ENCODE results near the gene MAST4.

- TF ChIP-seq CTCF (IDR thresholded peaks at IDR 0.05) = no peak
- no peak for TF ChIP-seq POLR2A (IDR thresholded peaks at IDR 0.05)
- peak; percentile 66 for TF ChIP-seq POLR2AphosphoS5 (IDR thresholded peaks at IDR 0.05)
Observed at GRCh38 chr5:66881480-66882161, 285.4 kb downstream of the MAST4 start.
